Measurements from ENCODE around the gene PPID. TPM values are rescaled to one million over a fixed set of nuclear protein-coding genes. Genes with fewer than 3 reads are reported as not detected.
"Not testable (repeated sequence)": the region's sequence is repeated elsewhere in the genome, so short reads cannot be mapped to it uniquely, and the experiment has no call there.

Gene PPID
- total RNA-seq, 1 experiment from 2014 or later, result 23.3 TPM

GRCh38 chr4:158714937-158715336 lies 8.3 kb downstream of the PPID start:
- TF ChIP-seq CTCF (IDR thresholded peaks at IDR 0.05) (no peak), REST (IDR thresholded peaks at IDR 0.05; ENCODE audit: insufficient read depth in 1 of 2, low read depth in 2 of 2, low read length in 1 of 2) (no peak), SIN3A (IDR thresholded peaks at IDR 0.05; ENCODE audit: borderline replicate concordance, insufficient read depth, low read depth, low read length) (no peak), TCF7L2 (IDR thresholded peaks at IDR 0.05; ENCODE audit: low read depth, low read length) (no peak), POLR2AphosphoS5 (IDR thresholded peaks at IDR 0.05; ENCODE audit: low read depth, low read length) (no peak)
- BruUV-seq (replicated peaks), result no TSS peak
- no peak for DNase-seq (ENCODE audit: low read depth, low spot score)
- ChIA-PET POLR2A (no interaction called here), CTCF (no interaction called here)
- ATAC-seq, result no peak
- H3K4me1 ChIP-seq (ENCODE audit: control insufficient read depth, insufficient read depth, low read length), result no peaks in the 10 kb centered on the region
- in situ Hi-C loops (cut with HindIII; ENCODE audit: low pct_unique_long_range_greater_than_20kb, low sequenced_read_pairs) (no loop called here), intact Hi-C loops (cut with micrococcal nuclease; ENCODE audit: unreplicated experiment) (no loop called here)
- no peaks in the 10 kb centered on the region for H3K9me3 ChIP-seq (ENCODE audit: control insufficient read depth, insufficient read depth, low read depth, low read length)
- no peak overlapping the region for H3K4me3 ChIP-seq (ENCODE audit: low read depth in 2 of 2, low read length in 2 of 2)
- H3K27me3 ChIP-seq (ENCODE audit: control insufficient read depth, insufficient read depth, low read length), result no peaks in the 10 kb centered on the region
- H3K36me3 ChIP-seq (ENCODE audit: control insufficient read depth, insufficient read depth, low read length), result peaks cover 38% of the 10 kb centered on the region
- no peak overlapping the region for H3K27ac ChIP-seq (ENCODE audit: low read length)

- CTCF ChIA-PET; ATAC-seq; H3K27me3 ChIP-seq (ENCODE audit: control insufficient read depth, insufficient read depth, low read length); H3K4me3 ChIP-seq (ENCODE audit: low read depth in 2 of 2, low read length in 2 of 2); DNase-seq (ENCODE audit: low read depth, low spot score); BruUV-seq (replicated peaks); intact Hi-C loops (cut with micrococcal nuclease; ENCODE audit: unreplicated experiment); H3K9me3 ChIP-seq (ENCODE audit: control insufficient read depth, insufficient read depth, low read depth, low read length); in situ Hi-C loops (cut with HindIII; ENCODE audit: low pct_unique_long_range_greater_than_20kb, low sequenced_read_pairs); H3K27ac ChIP-seq (ENCODE audit: low read length); H3K4me1 ChIP-seq (ENCODE audit: control insufficient read depth, insufficient read depth, low read length): not testable (repeated sequence)
- POLR2A ChIA-PET, result interaction anchor here (0.6 kb wide), 1 partner anchor 50 kb away, joined by 3 read pairs; no protein-coding TSS in a partner anchor
- H3K36me3 ChIP-seq (ENCODE audit: control insufficient read depth, insufficient read depth, low read length), result peaks cover 46% of the 10 kb centered on the region
These were observed 10.6 kb downstream of the PPID start for GRCh38 chr4:158712622-158713021.

- CTCF ChIA-PET, result interaction anchor here (0.7 to 1.0 kb wide), 2 partner anchors 141 to 349 kb away, joined by 3 read pairs; no protein-coding TSS in a partner anchor
- in situ Hi-C loops (cut with HindIII; ENCODE audit: low pct_unique_long_range_greater_than_20kb, low sequenced_read_pairs), result no loop called here
- POLR2A ChIA-PET, result no interaction called here
These were observed 12.4 kb downstream of the PPID start for GRCh38 chr4:158710814-158711213.

More at GRCh38 chr4:158710814-158711213, 12.4 kb downstream of the PPID start:
- Histone ChIP-seq H3K4me1 (ENCODE audit: control insufficient read depth, insufficient read depth, low read length) (no peaks in the 10 kb centered on the region), H3K4me3 (ENCODE audit: low read depth in 2 of 2, low read length in 2 of 2) (no peak overlapping the region), H3K36me3 (ENCODE audit: control insufficient read depth, insufficient read depth, low read length) (peaks cover 41% of the 10 kb centered on the region), H3K9me3 (ENCODE audit: control insufficient read depth, insufficient read depth, low read depth, low read length) (no peaks in the 10 kb centered on the region), H3K27ac (ENCODE audit: low read length) (no peak overlapping the region), H3K27me3 (ENCODE audit: control insufficient read depth, insufficient read depth, low read length) (no peaks in the 10 kb centered on the region)
- TF ChIP-seq CTCF (IDR thresholded peaks at IDR 0.05) (peak; percentile 26; the same call in 1 of the 2 replicates), TCF7L2 (IDR thresholded peaks at IDR 0.05; ENCODE audit: low read depth, low read length) (no peak), SIN3A (IDR thresholded peaks at IDR 0.05; ENCODE audit: borderline replicate concordance, insufficient read depth, low read depth, low read length) (no peak), REST (IDR thresholded peaks at IDR 0.05; ENCODE audit: insufficient read depth in 1 of 2, low read depth in 2 of 2, low read length in 1 of 2) (no peak), POLR2AphosphoS5 (IDR thresholded peaks at IDR 0.05; ENCODE audit: low read depth, low read length) (no peak)
- intact Hi-C loops (cut with micrococcal nuclease; ENCODE audit: unreplicated experiment), result no loop called here
- DNase-seq (ENCODE audit: low read depth, low spot score) (no peak), ATAC-seq (no peak)
- no TSS peak for BruUV-seq (replicated peaks)

Data from Panc1 (cell line).